Measurements from ENCODE around the gene ZDHHC3.

Gene ZDHHC3

GRCh38 chr3:44890852-44891251, 85.1 kb downstream of the ZDHHC3 start:
- no peak for DNase-seq

GRCh38 chr3:44890258-44890657, 85.7 kb downstream of the ZDHHC3 start:
- no peak for DNase-seq

- no peak for DNase-seq
Measured at GRCh38 chr3:44887101-44887500, 88.9 kb downstream of the ZDHHC3 start.

GRCh38 chr3:44886561-44886960, 89.4 kb downstream of the ZDHHC3 start:
- DNase-seq, result no peak

DNA sequence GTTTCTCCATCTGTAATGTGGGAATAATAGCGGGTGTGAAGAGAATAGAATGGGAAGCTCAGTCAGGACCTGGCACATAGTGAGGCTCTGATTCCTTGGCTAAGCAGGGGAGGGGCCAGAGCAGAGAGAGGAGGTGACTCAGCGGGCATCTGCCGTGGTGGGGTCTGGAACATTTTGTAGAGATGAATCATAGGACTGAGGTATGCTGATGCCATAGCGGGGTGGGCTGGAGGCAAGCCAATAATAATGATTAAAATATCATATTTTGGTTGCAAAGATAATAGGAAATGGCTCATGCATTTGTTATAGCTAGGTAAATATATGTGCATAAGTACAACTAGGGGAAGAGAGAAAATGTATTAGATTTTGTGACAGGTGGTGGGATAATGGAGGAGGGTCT, 90.4 kb downstream of the ZDHHC3 start:
- peak; percentile 98 for DNase-seq

DNA sequence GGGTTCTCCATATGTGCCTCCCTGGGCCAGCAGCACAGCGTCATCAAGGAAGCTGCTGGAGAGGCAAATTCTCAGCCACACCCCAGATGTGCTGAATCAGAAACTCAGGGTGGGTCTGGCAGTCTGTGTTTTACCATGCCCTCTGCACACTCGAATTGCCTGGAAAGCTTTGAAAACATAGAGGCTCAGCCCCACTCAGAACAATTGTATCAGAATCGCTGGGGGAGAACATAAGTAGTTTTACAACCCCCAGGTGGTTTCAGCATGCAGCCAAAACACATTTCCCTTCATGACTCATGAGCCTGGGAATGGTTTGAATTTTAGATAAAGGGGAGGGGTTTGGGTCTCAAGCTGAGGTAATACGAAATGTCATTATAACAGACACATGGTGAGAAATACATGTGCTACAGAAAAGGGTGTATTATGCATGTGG, 92.0 kb downstream of the ZDHHC3 start:
- peak; percentile 96 for DNase-seq

GRCh38 chr3:44883213-44883955, 92.6 kb downstream of the ZDHHC3 start:
- DNase-seq, result no peak

DNA sequence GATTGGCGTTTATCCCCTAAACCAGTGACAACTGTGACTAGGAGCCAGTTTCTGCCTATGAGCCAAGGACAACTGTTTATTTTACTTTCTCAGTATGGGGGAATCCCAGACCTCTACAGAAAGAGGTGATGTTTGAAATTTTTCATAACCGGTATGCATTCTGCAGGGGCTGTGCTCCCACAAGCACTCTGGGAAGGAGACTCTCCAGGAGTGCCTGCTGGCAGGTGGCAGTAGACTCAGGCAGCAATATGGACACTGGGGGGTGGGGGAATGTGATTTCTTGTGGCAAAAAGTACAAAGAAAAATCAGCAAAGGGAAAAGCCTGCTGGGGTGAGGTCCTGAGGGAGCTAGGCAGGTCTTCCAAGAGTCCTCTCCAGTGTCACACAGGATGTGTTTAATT, 95.7 kb downstream of the ZDHHC3 start:
- no peak for DNase-seq

- DNase-seq, result no peak
Measured at GRCh38 chr3:44877333-44877732, 98.6 kb downstream of the ZDHHC3 start.

DNA sequence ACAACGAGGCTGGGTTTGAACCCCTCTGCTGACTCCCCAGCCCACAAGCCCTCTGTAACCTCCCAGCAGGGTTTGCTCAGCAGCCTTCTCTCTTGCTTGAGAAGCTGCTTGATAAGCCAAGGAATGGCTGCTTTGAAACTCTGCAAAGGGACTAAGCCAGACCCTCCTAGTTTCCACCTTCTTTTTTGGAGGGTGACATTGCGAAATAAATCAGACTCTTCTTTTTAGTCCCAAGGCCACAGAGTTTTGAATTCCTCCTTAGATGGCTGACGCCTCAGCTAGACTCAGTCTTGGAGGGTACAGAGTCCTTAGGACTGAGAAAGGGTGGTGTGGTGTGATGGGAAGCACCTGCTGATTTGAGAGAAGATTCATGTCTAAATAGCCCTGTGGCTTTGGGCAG, 100.4 kb downstream of the ZDHHC3 start:
- DNase-seq, result no peak
